A549 (cell line): Measurements from ENCODE around the gene TBC1D10A. TPM values are rescaled to one million over a fixed set of nuclear protein-coding genes. Genes with fewer than 3 reads are reported as not detected.

Experiments used
- ATAC-seq, 2 experiments: fragments of 200-7000 bp in 1 of 2; fragments of >200 bp in 1 of 2; cut with Nextera tagmentation in 1 of 2; cut with Tn5 transposase in 1 of 2; 3 replicates each; pipeline versions ENCODE4 v1.8.0 to v1.9.1; 2018 to 2020; ENCODE audit warnings: mild to moderate bottlenecking in 1 of 2, moderate library complexity in 1 of 2
- CTCF ChIA-PET: fragments of 300-600 bp; sonication (Branson Sonifier 250); formaldehyde crosslinking; extraction: SDS; loops from one replicate; lab custom pipeline; 2021; ENCODE audit warnings: antibody characterized with exemption, inconsistent platforms; lab: Yijun Ruan, JAX
- POLR2A ChIA-PET: fragments of 350-600 bp; formaldehyde crosslinking; extraction: SDS; loops from one replicate; lab custom pipeline; 2021; ENCODE audit warnings: antibody characterized with exemption, inconsistent platforms; lab: Yijun Ruan, JAX
- DNase-seq, 2 experiments: peaks; one replicate each; pipeline versions ENCODE4 v3.0.0 to v3.0.0-alpha.2; 2011 to 2016; ENCODE audit warnings: low read depth in 1 of 2, low spot score in 1 of 2
- FAIRE-seq: peaks from 2 replicates; lab custom pipeline; 2011; peaks lifted over from hg19 to GRCh38; lab: Jason Lieb, UNC
- H3K27ac ChIP-seq, 2 experiments: fragments of >200 bp; sonication (Bioruptor Twin); formaldehyde crosslinking; 3 replicates each; pipeline ENCODE4 v1.5.1; 2016 to 2017
- H3K4me1 ChIP-seq: fragments of >200 bp; sonication (Bioruptor Twin); formaldehyde crosslinking; 3 replicates; pipeline ENCODE4 v1.6.1; 2016
- H3K4me2 ChIP-seq: fragments of >200 bp; sonication (Bioruptor Twin); formaldehyde crosslinking; 3 replicates; pipeline ENCODE4 v1.6.1; 2016
- H3K4me3 ChIP-seq: fragments of >200 bp; sonication (Bioruptor Twin); formaldehyde crosslinking; 3 replicates; pipeline ENCODE4 v1.5.1; 2016
- H3K9me3 ChIP-seq: fragments of >200 bp; sonication (Bioruptor Twin); formaldehyde crosslinking; 3 replicates; pipeline ENCODE4 v1.6.1; 2016
- CTCF ChIP-seq: fragments of >200 bp; sonication (Bioruptor Twin); formaldehyde crosslinking; IDR thresholded peaks from 3 replicates; pipeline ENCODE4 v1.5.1; 2016
- EHF ChIP-seq: fragments of 250-450 bp; sonication (Bioruptor Pico); IDR thresholded peaks from 2 replicates; pipeline ENCODE4 v1.5.0; 2020; ENCODE audit warnings: mild to moderate bottlenecking
- FOSB ChIP-seq: fragments of 250-450 bp; sonication (Bioruptor Pico); IDR thresholded peaks from 2 replicates; pipeline ENCODE4 v1.5.0; 2020; ENCODE audit warnings: mild to moderate bottlenecking, moderate library complexity
- FOSL2 ChIP-seq, 2 experiments: fragments of 450-650 bp in 1 of 2; fragments of >200 bp in 1 of 2; sonication (Bioruptor Twin) in 1 of 2; formaldehyde crosslinking; IDR thresholded peaks; 2 replicates each; pipeline versions ENCODE4 v1.5.0 to v1.6.1; 2016 to 2020; ENCODE audit warnings: mild to moderate bottlenecking in 1 of 2, moderate library complexity in 1 of 2
- FOXS1 ChIP-seq: fragments of 250-450 bp; sonication (Bioruptor Pico); IDR thresholded peaks from 2 replicates; pipeline ENCODE4 v1.5.0; 2020; ENCODE audit warnings: mild to moderate bottlenecking, moderate library complexity
- JUN ChIP-seq, 2 experiments: fragments of >200 bp; sonication (Bioruptor Twin); formaldehyde crosslinking; IDR thresholded peaks; 2 replicates in 1 of 2; 3 replicates in 1 of 2; pipeline ENCODE4 v1.6.1; 2016 to 2017
- MAX ChIP-seq: IDR thresholded peaks from 2 replicates; pipeline ENCODE4 v1.6.1; 2012
- MYC ChIP-seq: IDR thresholded peaks from 2 replicates; pipeline ENCODE4 v1.6.1; 2012; ENCODE audit warnings: mild to moderate bottlenecking, inconsistent platforms, low read length, improper control_type of control experiment, borderline replicate concordance
- REST ChIP-seq: fragments of 200-600 bp; sonication (generic); IDR thresholded peaks from 2 replicates; pipeline ENCODE4 v1.6.1; 2016; ENCODE audit warnings: antibody characterized with exemption, mild to moderate bottlenecking, moderate library complexity
- SREBF2 ChIP-seq: fragments of 450-650 bp; IDR thresholded peaks from 2 replicates; pipeline ENCODE4 v1.6.1; 2014; ENCODE audit warnings: mild to moderate bottlenecking, moderate library complexity
- USF2 ChIP-seq: fragments of 450-650 bp; IDR thresholded peaks from 2 replicates; pipeline ENCODE4 v1.6.1; 2014; ENCODE audit warnings: antibody characterized with exemption
- WGBS: methylation state at CpG from one replicate; pipeline ENCODE4 v1.1.6; 2017; ENCODE audit errors: missing lambda C conversion rate; 5-methylcytosine and 5-hydroxymethylcytosine counted together
- polyA plus RNA-seq, 4 experiments: library from polyadenylated mRNA; depleted of rRNA in 3 of 4; stranded (reverse); fragments of >200 nt; fragmentation: RNase III in 1 of 4; extraction: RNeasy Plus Mini Kit Qiagen cat#74134 plus additional on column Dnase treatment in 1 of 4; gene quantifications; 2 replicates in 3 of 4; 3 replicates in 1 of 4; pipeline ENCODE4 v1.2.3, GENCODE V29; 2011 to 2017
- TF ChIP-seq, protein P1 (sequence below): fragments of 250-450 bp; sonication (Bioruptor Pico); IDR thresholded peaks from 2 replicates; pipeline ENCODE4 v1.5.0; 2020; ENCODE audit warnings: low read depth, mild to moderate bottlenecking, moderate library complexity
- TF ChIP-seq, protein P2 (sequence below): IDR thresholded peaks from 2 replicates; pipeline ENCODE4 v1.6.1; 2012
- TF ChIP-seq, protein P3 (sequence below): fragments of >200 bp; sonication (Bioruptor Twin); formaldehyde crosslinking; IDR thresholded peaks from 3 replicates; pipeline ENCODE4 v1.6.1; 2016

The TBC1D10A gene
- polyA plus RNA-seq, 2 of the 4 experiments (the other 2 are of a cell fraction), result 5.8 to 6.8 TPM

- TF ChIP-seq, protein P1, sequence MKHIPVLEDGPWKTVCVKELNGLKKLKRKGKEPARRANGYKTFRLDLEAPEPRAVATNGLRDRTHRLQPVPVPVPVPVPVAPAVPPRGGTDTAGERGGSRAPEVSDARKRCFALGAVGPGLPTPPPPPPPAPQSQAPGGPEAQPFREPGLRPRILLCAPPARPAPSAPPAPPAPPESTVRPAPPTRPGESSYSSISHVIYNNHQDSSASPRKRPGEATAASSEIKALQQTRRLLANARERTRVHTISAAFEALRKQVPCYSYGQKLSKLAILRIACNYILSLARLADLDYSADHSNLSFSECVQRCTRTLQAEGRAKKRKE, result no peak
- TF ChIP-seq EHF (CRISPR knock-in tag) (no peak), FOSL2 (IDR thresholded peaks at IDR 0.05) (no peak), FOSL2 (CRISPR knock-in tag; IDR thresholded peaks at IDR 0.05) (no peak), SREBF2 (no peak)
These were observed 24.0 kb downstream of the TBC1D10A start (continued) for GRCh38 chr22:30302810-30303138.

DNA sequence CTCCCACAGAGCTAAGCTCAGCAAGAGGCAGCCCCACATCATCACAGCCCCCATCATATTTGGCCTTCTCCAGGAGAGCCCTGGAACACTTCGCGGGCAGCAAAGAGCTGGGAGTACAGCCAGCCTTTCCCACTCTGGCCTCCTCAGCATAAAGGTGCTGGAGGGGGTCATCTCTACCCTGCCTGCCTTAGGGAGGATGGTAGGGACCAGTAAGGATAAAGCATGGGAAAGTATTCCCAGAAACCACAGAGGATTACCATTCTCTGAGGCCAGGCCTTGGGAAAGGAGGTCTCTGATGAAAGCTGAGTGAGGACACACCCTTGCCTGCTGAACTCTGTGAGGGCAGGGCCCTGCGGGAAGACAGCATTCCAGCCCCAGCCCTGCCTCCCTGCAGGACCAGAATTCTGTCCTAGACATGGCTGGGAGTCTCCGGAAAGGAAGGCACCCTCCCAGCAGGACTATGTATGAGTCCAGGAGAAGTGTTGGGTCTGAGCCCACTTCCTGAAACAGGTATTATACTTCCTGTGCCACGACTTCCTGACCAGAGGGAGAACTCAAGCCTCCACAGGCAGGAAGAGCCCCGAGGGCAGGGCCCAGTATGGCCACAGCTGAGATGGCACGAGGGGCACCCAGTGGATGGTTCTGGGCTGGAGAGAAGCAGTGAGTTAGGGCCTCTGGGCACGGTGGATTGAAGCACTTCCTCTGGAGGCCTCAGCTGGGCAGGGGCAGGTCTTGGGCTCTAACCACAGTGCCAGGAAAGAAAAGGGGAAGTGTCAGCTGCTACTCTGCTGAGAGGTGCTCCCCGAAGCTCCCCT, 24.5 kb downstream of the TBC1D10A start:
- 71% methylated on average over 6 of the region's 9 CpGs for WGBS
- Histone ChIP-seq H3K4me1 (peaks cover 9% of the 10 kb centered on the region), H3K9me3 (no peaks in the 10 kb centered on the region), H3K4me2 (no peak overlapping the region), H3K27ac (peak overlapping the region in 1 of 2 experiments; percentile 2; a peak in 2 of 6 replicates)
- DNase-seq (no peak), FAIRE-seq (no peak)
- POLR2A ChIA-PET, result no interaction called here
- CTCF ChIA-PET, result interaction anchor here (1.2 to 4.1 kb wide), 4 partner anchors 10 to 194 kb away, joined by 3 to 17 read pairs (median 11); partner anchors contain the start of gene RNF215
- no peak for TF ChIP-seq MAX
- TF ChIP-seq MYC, result no peak
- TF ChIP-seq, all 56 proteins: peak for 0
- no peak overlapping the region for H3K4me3 ChIP-seq
- peak in 1 of 2 experiments; percentile 21; a peak in 1 of 6 replicates for ATAC-seq

GRCh38 chr22:30299322-30299721, 27.4 kb downstream of the TBC1D10A start:
- Histone ChIP-seq H3K4me2 (no peak overlapping the region), H3K4me3 (no peak overlapping the region), H3K4me1 (no peaks in the 10 kb centered on the region; the same call in 2 of the 3 replicates), H3K27ac (no peak overlapping the region), H3K9me3 (no peaks in the 10 kb centered on the region)
- no peak for DNase-seq
- 89% methylated on average over 13 of the region's 13 CpGs for whole genome bisulfite sequencing
- CTCF ChIA-PET, result interaction anchor here (1.8 kb wide), 1 partner anchor 38 kb away, joined by 3 read pairs; no protein-coding TSS in a partner anchor
- no peak for ATAC-seq
- no peak for FAIRE-seq
- POLR2A ChIA-PET, result no interaction called here
- TF ChIP-seq REST, result no peak
- TF ChIP-seq FOXS1 (CRISPR knock-in tag), result no peak

- Histone ChIP-seq H3K9me3 (no peaks in the 10 kb centered on the region), H3K4me2 (no peak overlapping the region), H3K4me3 (no peak overlapping the region), H3K27ac (no peak overlapping the region), H3K4me1 (no peaks in the 10 kb centered on the region; the same call in 2 of the 3 replicates)
- POLR2A ChIA-PET, result no interaction called here
- TF ChIP-seq JUN (IDR thresholded peaks at IDR 0.05), result no peak
- TF ChIP-seq, protein P2, sequence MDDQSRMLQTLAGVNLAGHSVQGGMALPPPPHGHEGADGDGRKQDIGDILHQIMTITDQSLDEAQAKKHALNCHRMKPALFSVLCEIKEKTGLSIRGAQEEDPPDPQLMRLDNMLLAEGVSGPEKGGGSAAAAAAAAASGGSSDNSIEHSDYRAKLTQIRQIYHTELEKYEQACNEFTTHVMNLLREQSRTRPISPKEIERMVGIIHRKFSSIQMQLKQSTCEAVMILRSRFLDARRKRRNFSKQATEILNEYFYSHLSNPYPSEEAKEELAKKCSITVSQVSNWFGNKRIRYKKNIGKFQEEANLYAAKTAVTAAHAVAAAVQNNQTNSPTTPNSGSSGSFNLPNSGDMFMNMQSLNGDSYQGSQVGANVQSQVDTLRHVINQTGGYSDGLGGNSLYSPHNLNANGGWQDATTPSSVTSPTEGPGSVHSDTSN, result no peak
- TF ChIP-seq, protein P3, sequence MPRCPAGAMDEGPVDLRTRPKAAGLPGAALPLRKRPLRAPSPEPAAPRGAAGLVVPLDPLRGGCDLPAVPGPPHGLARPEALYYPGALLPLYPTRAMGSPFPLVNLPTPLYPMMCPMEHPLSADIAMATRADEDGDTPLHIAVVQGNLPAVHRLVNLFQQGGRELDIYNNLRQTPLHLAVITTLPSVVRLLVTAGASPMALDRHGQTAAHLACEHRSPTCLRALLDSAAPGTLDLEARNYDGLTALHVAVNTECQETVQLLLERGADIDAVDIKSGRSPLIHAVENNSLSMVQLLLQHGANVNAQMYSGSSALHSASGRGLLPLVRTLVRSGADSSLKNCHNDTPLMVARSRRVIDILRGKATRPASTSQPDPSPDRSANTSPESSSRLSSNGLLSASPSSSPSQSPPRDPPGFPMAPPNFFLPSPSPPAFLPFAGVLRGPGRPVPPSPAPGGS, result no peak
- no peak for TF ChIP-seq FOSB (CRISPR knock-in tag)
- no peak for TF ChIP-seq CTCF
- no peak for TF ChIP-seq USF2
- no peak for TF ChIP-seq EHF (CRISPR knock-in tag)
- no peak for TF ChIP-seq MAX
- no peak for TF ChIP-seq FOXS1 (CRISPR knock-in tag)
- FAIRE-seq (no peak), DNase-seq (no peak), ATAC-seq (no peak; a peak in 1 of 6 replicates)
- WGBS, result 90% methylated on average over 5 of the region's 9 CpGs
- CTCF ChIA-PET, result interaction anchor here (3.5 kb wide), 1 partner anchor 10 kb away, joined by 12 read pairs; no protein-coding TSS in a partner anchor
These were observed 28.6 kb downstream of the TBC1D10A start for GRCh38 chr22:30297991-30298701.
